ENCODE data around the gene DNER. TPM values are rescaled to one million over a fixed set of nuclear protein-coding genes. Genes with fewer than 3 reads are reported as not detected.
"Not testable (repeated sequence)": the region's sequence is repeated elsewhere in the genome, so short reads cannot be mapped to it uniquely, and the experiment has no call there.

DNER gene
- total RNA-seq, 2 donors from 2014 or later: 0.27 to 1.7 TPM

DNA sequence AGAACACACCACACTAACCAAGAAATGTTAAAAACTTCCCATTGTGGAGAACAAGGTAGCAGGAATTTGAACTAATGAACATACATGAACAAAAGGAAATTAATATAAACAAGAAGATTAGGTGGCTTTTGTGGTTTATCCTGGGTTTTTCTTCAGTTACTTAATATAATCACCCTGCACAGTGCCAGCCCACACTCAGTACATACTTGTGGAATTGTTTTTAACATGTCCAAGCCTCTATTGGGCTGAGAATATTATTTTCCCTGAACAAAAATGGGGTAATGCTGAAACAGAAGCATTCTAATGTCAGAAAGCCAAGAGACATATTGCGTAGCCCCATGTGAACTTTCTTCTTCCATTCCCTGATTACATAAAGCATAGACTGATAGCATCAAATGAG, 202.8 kb downstream of the DNER start:
- H3K9me3 ChIP-seq: no peaks in the 10 kb centered on the region
- intact Hi-C loops (cut with DNase I): no loop called here
- TF ChIP-seq, protein P1, sequence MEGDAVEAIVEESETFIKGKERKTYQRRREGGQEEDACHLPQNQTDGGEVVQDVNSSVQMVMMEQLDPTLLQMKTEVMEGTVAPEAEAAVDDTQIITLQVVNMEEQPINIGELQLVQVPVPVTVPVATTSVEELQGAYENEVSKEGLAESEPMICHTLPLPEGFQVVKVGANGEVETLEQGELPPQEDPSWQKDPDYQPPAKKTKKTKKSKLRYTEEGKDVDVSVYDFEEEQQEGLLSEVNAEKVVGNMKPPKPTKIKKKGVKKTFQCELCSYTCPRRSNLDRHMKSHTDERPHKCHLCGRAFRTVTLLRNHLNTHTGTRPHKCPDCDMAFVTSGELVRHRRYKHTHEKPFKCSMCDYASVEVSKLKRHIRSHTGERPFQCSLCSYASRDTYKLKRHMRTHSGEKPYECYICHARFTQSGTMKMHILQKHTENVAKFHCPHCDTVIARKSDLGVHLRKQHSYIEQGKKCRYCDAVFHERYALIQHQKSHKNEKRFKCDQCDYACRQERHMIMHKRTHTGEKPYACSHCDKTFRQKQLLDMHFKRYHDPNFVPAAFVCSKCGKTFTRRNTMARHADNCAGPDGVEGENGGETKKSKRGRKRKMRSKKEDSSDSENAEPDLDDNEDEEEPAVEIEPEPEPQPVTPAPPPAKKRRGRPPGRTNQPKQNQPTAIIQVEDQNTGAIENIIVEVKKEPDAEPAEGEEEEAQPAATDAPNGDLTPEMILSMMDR (IDR thresholded peaks at IDR 0.05): no peak
- no peak overlapping the region for H3K9ac ChIP-seq (ENCODE audit: low read depth in 2 of 2, low read length in 2 of 2)
- H3K36me3 ChIP-seq: no peaks in the 10 kb centered on the region
- no peak overlapping the region for H3K4me3 ChIP-seq
- H3K27me3 ChIP-seq: no peaks in the 10 kb centered on the region
- H3K27ac ChIP-seq: no peak overlapping the region
- H3K4me1 ChIP-seq: no peaks in the 10 kb centered on the region
- no peak for DNase-seq

DNA sequence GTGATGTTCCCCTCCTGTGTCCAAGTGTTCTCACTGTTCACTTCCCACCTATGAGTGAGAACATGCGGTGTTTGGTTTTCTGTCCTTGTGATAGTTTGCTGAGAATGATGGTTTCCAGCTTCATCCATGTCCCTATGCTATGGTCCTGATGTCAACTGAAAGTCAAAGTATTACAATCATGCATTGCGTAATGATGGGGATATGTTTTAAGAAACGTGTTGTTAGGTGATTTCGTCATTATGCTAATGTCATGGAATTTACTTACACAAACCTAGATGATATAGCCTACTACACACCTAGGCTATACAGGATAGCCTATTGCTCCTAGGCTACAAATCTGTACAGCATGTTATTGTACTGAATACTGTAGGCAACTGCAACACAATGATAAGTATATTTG, 207.7 kb downstream of the DNER start:
- H3K27ac ChIP-seq, H3K4me1 ChIP-seq: not testable (repeated sequence)

DNA sequence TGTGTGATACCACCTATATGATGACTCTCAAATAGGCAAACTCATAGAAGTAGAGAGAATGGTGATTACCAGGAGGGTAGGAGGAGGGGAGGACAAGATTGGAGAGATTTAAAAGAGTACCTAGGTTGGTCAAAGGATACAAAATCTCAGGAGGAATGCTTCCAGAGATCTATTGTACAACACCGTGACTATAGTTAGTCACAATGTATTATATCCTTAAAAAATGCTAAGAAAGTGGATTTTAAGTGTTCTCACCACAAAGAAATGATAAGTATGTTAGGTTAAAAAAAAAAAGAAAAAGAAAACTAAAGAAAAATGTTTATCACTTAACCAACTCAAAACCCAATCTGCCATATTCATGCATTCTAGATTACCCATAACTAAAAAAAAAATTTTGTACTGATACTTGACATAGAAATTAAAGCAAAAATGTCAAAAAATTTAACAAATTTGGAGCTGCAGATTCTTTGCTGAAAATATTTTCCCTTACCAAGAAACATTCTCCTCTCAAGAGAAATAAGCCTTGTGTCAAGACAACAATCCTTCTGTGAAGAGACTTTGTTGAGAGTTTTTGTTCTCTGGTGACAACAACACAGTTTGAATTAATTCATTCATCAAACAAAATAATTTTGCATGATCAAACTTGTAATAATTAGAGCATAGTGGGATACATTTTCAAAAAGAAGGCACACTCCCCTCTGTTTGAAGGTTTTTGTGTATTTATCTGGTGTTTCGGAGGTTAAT, 213.1 kb downstream of the DNER start:
- H3K9ac ChIP-seq (ENCODE audit: low read depth in 2 of 2, low read length in 2 of 2): no peak overlapping the region
- H3K36me3 ChIP-seq: no peaks in the 10 kb centered on the region
- H3K27me3 ChIP-seq: no peaks in the 10 kb centered on the region
- no peak overlapping the region for H3K27ac ChIP-seq
- DNase-seq: no peak
- H3K9me3 ChIP-seq: no peaks in the 10 kb centered on the region
- no peaks in the 10 kb centered on the region for H3K4me1 ChIP-seq
- intact Hi-C loops (cut with DNase I): no loop called here
- no peak overlapping the region for H3K4me3 ChIP-seq
- TF ChIP-seq, protein P1 (IDR thresholded peaks at IDR 0.05): no peak

More for the DNA sequence above, 207.7 kb downstream of the DNER start:
- H3K9ac ChIP-seq (ENCODE audit: low read depth in 2 of 2, low read length in 2 of 2); H3K9me3 ChIP-seq; H3K27me3 ChIP-seq; DNase-seq; intact Hi-C loops (cut with DNase I); H3K4me3 ChIP-seq; H3K36me3 ChIP-seq: not testable (repeated sequence)

DNA sequence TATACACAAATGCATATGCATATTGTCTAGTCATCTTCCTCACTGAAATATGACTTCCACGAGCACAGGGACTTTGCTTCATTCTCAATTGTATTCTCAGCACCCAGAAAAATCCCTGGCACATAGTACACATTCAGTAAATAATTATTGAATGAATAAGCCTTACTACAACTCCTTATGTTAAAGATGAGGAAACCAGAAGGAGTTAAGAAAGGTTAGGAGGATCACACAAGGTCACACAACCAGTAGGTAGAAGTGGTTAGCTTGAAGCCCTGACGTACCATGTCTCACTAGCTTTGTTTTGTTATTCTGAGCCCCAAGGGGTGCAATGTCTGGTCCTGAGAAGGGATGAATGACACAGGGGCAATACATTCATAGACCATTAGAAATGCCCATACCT, 222.3 kb downstream of the DNER start:
- H3K9ac ChIP-seq (ENCODE audit: low read depth in 2 of 2, low read length in 2 of 2): no peak overlapping the region
- TF ChIP-seq, protein P1 (IDR thresholded peaks at IDR 0.05): no peak
- intact Hi-C loops (cut with DNase I): no loop called here
- no peaks in the 10 kb centered on the region for H3K27me3 ChIP-seq
- no peaks in the 10 kb centered on the region for H3K4me1 ChIP-seq
- no peak overlapping the region for H3K27ac ChIP-seq
- H3K9me3 ChIP-seq: no peaks in the 10 kb centered on the region
- H3K4me3 ChIP-seq: no peak overlapping the region
- no peaks in the 10 kb centered on the region for H3K36me3 ChIP-seq
- no peak for DNase-seq

- DNase-seq: no peak
- TF ChIP-seq, protein P1 (IDR thresholded peaks at IDR 0.05): no peak
- Histone ChIP-seq H3K27ac (no peak overlapping the region), H3K36me3 (no peaks in the 10 kb centered on the region), H3K4me1 (no peaks in the 10 kb centered on the region), H3K9me3 (no peaks in the 10 kb centered on the region), H3K9ac (ENCODE audit: low read depth in 2 of 2, low read length in 2 of 2) (no peak overlapping the region), H3K27me3 (no peaks in the 10 kb centered on the region), H3K4me3 (no peak overlapping the region)
- intact Hi-C loops (cut with DNase I): no loop called here
Observed at GRCh38 chr2:229490167-229490566, 224.2 kb downstream of the DNER start.

GRCh38 chr2:229489016-229489415, 225.3 kb downstream of the DNER start:
- intact Hi-C loops (cut with DNase I): no loop called here
- H3K27ac ChIP-seq: no peak overlapping the region
- H3K9me3 ChIP-seq: no peaks in the 10 kb centered on the region
- no peak for DNase-seq
- TF ChIP-seq, protein P1 (IDR thresholded peaks at IDR 0.05): no peak
- no peaks in the 10 kb centered on the region for H3K4me1 ChIP-seq
- no peak overlapping the region for H3K9ac ChIP-seq (ENCODE audit: low read depth in 2 of 2, low read length in 2 of 2)
- H3K27me3 ChIP-seq: no peaks in the 10 kb centered on the region
- no peak overlapping the region for H3K4me3 ChIP-seq
- H3K36me3 ChIP-seq: no peaks in the 10 kb centered on the region

Measured in colonic mucosa (tissue), 4 donors.